Sigmoid colon (tissue), 4 donors: ENCODE measurements around the gene IL17A.

Source experiments
- EP300 ChIP-seq, 4 donors: sonication (generic); formaldehyde crosslinking; IDR thresholded peaks; one replicate each; pipeline ENCODE4 v1.6.1; 2017; ENCODE audit warnings: antibody characterized with exemption in 4 of 4
- POLR2A ChIP-seq, 2 donors: fragments of 450-650 bp; IDR thresholded peaks; one replicate each; pipeline ENCODE4 v1.6.1; 2016; ENCODE audit warnings: antibody characterized with exemption in 2 of 2, mild to moderate bottlenecking in 2 of 2, moderate library complexity in 2 of 2
- POLR2AphosphoS5 ChIP-seq, 4 donors: sonication (generic); formaldehyde crosslinking; IDR thresholded peaks; one replicate each; pipeline ENCODE4 v1.6.1; 2017; ENCODE audit warnings: antibody characterized with exemption in 4 of 4
- TF ChIP-seq, protein P1 (sequence below), 4 experiments: fragments of 450-650 bp in 3 of 4; fragments of 200-600 bp in 1 of 4; IDR thresholded peaks; one replicate each; pipeline ENCODE4 v1.5.1; 2016 to 2019; ENCODE audit warnings: antibody characterized with exemption in 4 of 4, mild to moderate bottlenecking in 3 of 4, moderate library complexity in 2 of 4

DNA sequence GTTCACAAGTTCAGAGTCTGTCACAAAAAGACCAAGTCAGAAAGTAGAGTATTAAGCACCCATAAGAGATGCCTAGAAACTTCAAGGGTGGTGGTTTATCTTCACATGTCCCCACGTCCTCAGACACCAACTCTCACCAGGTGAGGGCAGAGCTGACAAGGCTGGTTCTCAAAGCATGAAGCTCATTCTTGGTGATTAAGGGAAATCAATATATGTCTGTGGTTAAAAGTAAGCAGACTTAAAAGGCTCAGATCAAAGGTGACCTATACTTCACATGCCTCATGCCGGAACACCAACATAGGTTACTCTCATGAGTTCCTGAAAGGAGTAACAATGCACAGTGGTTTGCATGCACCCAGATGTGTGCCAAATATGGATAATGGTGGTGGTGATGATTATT lies 27.0 kb downstream of the IL17A start:
- TF ChIP-seq, protein P1, sequence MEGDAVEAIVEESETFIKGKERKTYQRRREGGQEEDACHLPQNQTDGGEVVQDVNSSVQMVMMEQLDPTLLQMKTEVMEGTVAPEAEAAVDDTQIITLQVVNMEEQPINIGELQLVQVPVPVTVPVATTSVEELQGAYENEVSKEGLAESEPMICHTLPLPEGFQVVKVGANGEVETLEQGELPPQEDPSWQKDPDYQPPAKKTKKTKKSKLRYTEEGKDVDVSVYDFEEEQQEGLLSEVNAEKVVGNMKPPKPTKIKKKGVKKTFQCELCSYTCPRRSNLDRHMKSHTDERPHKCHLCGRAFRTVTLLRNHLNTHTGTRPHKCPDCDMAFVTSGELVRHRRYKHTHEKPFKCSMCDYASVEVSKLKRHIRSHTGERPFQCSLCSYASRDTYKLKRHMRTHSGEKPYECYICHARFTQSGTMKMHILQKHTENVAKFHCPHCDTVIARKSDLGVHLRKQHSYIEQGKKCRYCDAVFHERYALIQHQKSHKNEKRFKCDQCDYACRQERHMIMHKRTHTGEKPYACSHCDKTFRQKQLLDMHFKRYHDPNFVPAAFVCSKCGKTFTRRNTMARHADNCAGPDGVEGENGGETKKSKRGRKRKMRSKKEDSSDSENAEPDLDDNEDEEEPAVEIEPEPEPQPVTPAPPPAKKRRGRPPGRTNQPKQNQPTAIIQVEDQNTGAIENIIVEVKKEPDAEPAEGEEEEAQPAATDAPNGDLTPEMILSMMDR (IDR thresholded peaks at IDR 0.05), result no peak
- TF ChIP-seq POLR2A (IDR thresholded peaks at IDR 0.05), result no peak
- no peak for TF ChIP-seq POLR2AphosphoS5 (IDR thresholded peaks at IDR 0.05)
- TF ChIP-seq EP300 (IDR thresholded peaks at IDR 0.05), result no peak
